SK-N-SH (cell line): ENCODE results near the gene TMEM168. TPM values are rescaled to one million over a fixed set of nuclear protein-coding genes. Genes with fewer than 3 reads are reported as not detected.

Experiments
- CTCF ChIA-PET: fragments of 300-600, 350-600 bp; formaldehyde crosslinking; extraction: SDS; loops from one replicate; lab custom pipeline; 2021; lab: Yijun Ruan, JAX
- POLR2A ChIA-PET: fragments of 350-600 bp; sonication (Branson Sonifier 250); formaldehyde crosslinking; extraction: SDS; loops from one replicate; lab custom pipeline; 2020; ENCODE audit warnings: antibody characterized with exemption, inconsistent platforms; lab: Yijun Ruan, JAX
- DNase-seq: peaks from one replicate; pipeline ENCODE4 v3.0.0; 2012
- H2AFZ ChIP-seq: fragments of 200-600 bp; sonication (generic); 2 replicates; pipeline ENCODE4 v1.8.1; 2016; ENCODE audit warnings: antibody characterized with exemption, mild to moderate bottlenecking, low read depth
- H3F3A ChIP-seq: fragments of 200-600 bp; sonication (generic); replicated peaks from 2 replicates; pipeline ENCODE3; 2016; ENCODE audit warnings: antibody characterized with exemption, mild to moderate bottlenecking; ENCODE audit not compliant: insufficient read depth
- H3K27ac ChIP-seq, 2 experiments: fragments of 200-500 bp in 1 of 2; fragments of 200-600 bp in 1 of 2; sonication (Bioruptor generic) in 1 of 2; sonication (generic), shearing (Covaris generic) in 1 of 2; 2 replicates each; pipeline versions ENCODE4 v1.5.1 to v1.6.1; 2014 to 2016; ENCODE audit warnings: low read depth in 2 of 2, inconsistent platforms in 1 of 2, low read length in 1 of 2, mild to moderate bottlenecking in 1 of 2, mixed read lengths in 1 of 2
- H3K27me3 ChIP-seq: fragments of 200-600 bp; sonication (generic), shearing (Covaris generic); 2 replicates; pipeline ENCODE4 v1.6.1; 2016; ENCODE audit warnings: mixed run types; ENCODE audit not compliant: insufficient read depth
- H3K36me3 ChIP-seq, 2 experiments: fragments of 200-500 bp in 1 of 2; fragments of 200-600 bp in 1 of 2; sonication (Bioruptor generic) in 1 of 2; sonication (generic) in 1 of 2; replicated peaks in 1 of 2; 2 replicates each; pipeline versions ENCODE3 to v1.5.1; 2014 to 2016; ENCODE audit warnings: low read length in 1 of 2, mild to moderate bottlenecking in 1 of 2; ENCODE audit not compliant: insufficient read depth in 2 of 2, control insufficient read depth in 1 of 2
- H3K4me1 ChIP-seq, 2 experiments: fragments of 200-500 bp in 1 of 2; fragments of 200-600 bp in 1 of 2; sonication (Bioruptor generic) in 1 of 2; sonication (generic), shearing (Covaris generic) in 1 of 2; 2 replicates each; pipeline versions ENCODE4 v1.5.1 to v1.6.1; 2014 to 2016; ENCODE audit warnings: low read depth in 1 of 2, low read length in 1 of 2, mixed run types in 1 of 2; ENCODE audit not compliant: insufficient read depth in 2 of 2, control insufficient read depth in 1 of 2
- H3K4me2 ChIP-seq: fragments of 200-600 bp; sonication (generic), shearing (Covaris generic); 2 replicates; pipeline ENCODE4 v1.6.1; 2017; ENCODE audit warnings: mixed run types
- H3K4me3 ChIP-seq, 2 experiments: fragments of 200-500 bp in 1 of 2; fragments of 200-600 bp in 1 of 2; sonication (Bioruptor generic) in 1 of 2; sonication (generic), shearing (Covaris generic) in 1 of 2; 2 replicates each; pipeline versions ENCODE4 v1.5.1 to v1.8.1; 2014 to 2016; ENCODE audit warnings: low read depth in 2 of 2, inconsistent platforms in 1 of 2, low read length in 1 of 2, mild to moderate bottlenecking in 1 of 2, mixed read lengths in 1 of 2, moderate library complexity in 1 of 2
- H3K79me2 ChIP-seq: fragments of 200-600 bp; sonication (generic); 2 replicates; pipeline ENCODE4 v1.8.1; 2017; ENCODE audit warnings: mild to moderate bottlenecking; ENCODE audit not compliant: insufficient read depth
- H3K9ac ChIP-seq: fragments of 200-600 bp; sonication (generic); 2 replicates; pipeline ENCODE4 v1.6.1; 2017; ENCODE audit warnings: mixed run types
- H3K9me2 ChIP-seq: fragments of 200-600 bp; sonication (generic); 2 replicates; pipeline ENCODE4 v1.6.1; 2017; ENCODE audit warnings: mixed run types
- H3K9me3 ChIP-seq: fragments of 200-600 bp; sonication (generic); 2 replicates; pipeline ENCODE4 v1.6.1; 2017; ENCODE audit warnings: mixed run types, mild to moderate bottlenecking, moderate library complexity
- H4K20me1 ChIP-seq: fragments of 200-600 bp; sonication (generic); 2 replicates; pipeline ENCODE4 v1.6.1; 2017; ENCODE audit warnings: mild to moderate bottlenecking, mixed run types; ENCODE audit not compliant: insufficient read depth
- ELF1 ChIP-seq: IDR thresholded peaks from 2 replicates; pipeline ENCODE4 v1.4.0; 2012
- FOXJ3 ChIP-seq: sonication (generic); formaldehyde crosslinking; IDR thresholded peaks from 2 replicates; pipeline ENCODE4 v1.5.1; 2020; ENCODE audit warnings: mild to moderate bottlenecking, missing genetic modification reagents
- GATA2 ChIP-seq: sonication (generic); formaldehyde crosslinking; IDR thresholded peaks from 2 replicates; pipeline ENCODE4 v1.5.0; 2020; ENCODE audit warnings: mild to moderate bottlenecking, missing genetic modification reagents
- JUND ChIP-seq: IDR thresholded peaks from 2 replicates; pipeline ENCODE4 v1.4.0; 2012
- MEF2A ChIP-seq: IDR thresholded peaks from 2 replicates; pipeline ENCODE4 v1.4.0; 2012; ENCODE audit warnings: low read depth, borderline replicate concordance
- MXI1 ChIP-seq: IDR thresholded peaks from 2 replicates; pipeline ENCODE4 v1.6.1; 2012; ENCODE audit warnings: mild to moderate bottlenecking, low read depth, low read length, improper control_type of control experiment
- NFIC ChIP-seq: IDR thresholded peaks from 2 replicates; pipeline ENCODE4 v1.4.0; 2012; ENCODE audit warnings: borderline replicate concordance
- RCOR1 ChIP-seq: fragments of 150-350 bp; IDR thresholded peaks from 2 replicates; pipeline ENCODE4 v1.6.1; 2017; ENCODE audit warnings: antibody characterized with exemption, low read length
- YY1 ChIP-seq: IDR thresholded peaks from 2 replicates; pipeline ENCODE4 v1.4.0; 2012; ENCODE audit warnings: low read depth, mild to moderate bottlenecking
- WGBS: methylation state at CpG from one replicate; pipeline ENCODE4 v1.1.6; 2017; ENCODE audit warnings: low lambda C conversion rate; 5-methylcytosine and 5-hydroxymethylcytosine counted together
- polyA plus RNA-seq, 3 experiments: library from polyadenylated mRNA; depleted of rRNA; stranded (reverse); fragments of >200 nt; gene quantifications; 2 replicates each; pipeline ENCODE4 v1.2.3, GENCODE V29; 2012
- TF ChIP-seq, protein P1 (sequence below): IDR thresholded peaks from 2 replicates; pipeline ENCODE4; 2012
- TF ChIP-seq, protein P2 (sequence below): fragments of 200-600 bp; sonication (generic); IDR thresholded peaks from 2 replicates; pipeline ENCODE4 v1.6.1; 2017; ENCODE audit warnings: antibody characterized with exemption, mild to moderate bottlenecking, moderate library complexity
- TF ChIP-seq, protein P3 (sequence below): fragments of 150-350 bp; IDR thresholded peaks from 2 replicates; pipeline ENCODE4 v1.6.1; 2017; ENCODE audit warnings: antibody characterized with exemption, low read length, low read depth, borderline replicate concordance
- TF ChIP-seq, protein P4 (sequence below): IDR thresholded peaks from 2 replicates; pipeline ENCODE4 v1.4.0; 2012; ENCODE audit warnings: low read depth, borderline replicate concordance

TMEM168 gene
- polyA plus RNA-seq, 1 of the 3 experiments (the other 2 are of a cell fraction): 32.2 TPM

DNA sequence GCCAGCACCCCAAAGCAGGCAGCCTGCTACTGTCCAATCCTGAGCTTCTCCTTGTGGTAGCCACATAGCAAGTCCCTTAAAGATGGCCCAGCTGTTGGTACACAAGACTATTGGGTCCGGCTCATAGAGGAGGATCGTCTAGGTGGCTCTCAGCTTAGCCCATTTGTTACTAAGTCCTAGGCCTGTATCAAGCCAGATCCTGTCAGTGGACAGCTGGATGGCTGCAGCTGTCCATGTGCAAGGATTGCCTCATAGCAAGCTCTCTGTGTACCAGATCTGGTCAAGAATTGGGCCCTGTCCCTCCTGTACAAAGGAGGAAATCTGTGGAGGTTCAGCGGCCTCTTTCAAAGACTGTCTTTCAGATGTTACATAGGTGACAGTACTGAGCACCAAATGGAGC is 12.2 kb upstream of the TMEM168 start:
- WGBS: 73% methylated on average over 3 of the region's 3 CpGs
- no peak overlapping the region for H3K27ac ChIP-seq
- H3K27me3 ChIP-seq: no peaks in the 10 kb centered on the region
- H3K4me2 ChIP-seq: no peak overlapping the region
- no peaks in the 10 kb centered on the region for H3K4me1 ChIP-seq
- H3K9ac ChIP-seq: no peak overlapping the region
- ChIA-PET CTCF (interaction anchor here (1.1 to 1.2 kb wide), 3 partner anchors 12 to 306 kb away, joined by 3 read pairs; partner anchors contain the start of gene TMEM168), POLR2A (no interaction called here)
- H2AFZ ChIP-seq: no peak overlapping the region
- H3K36me3 ChIP-seq: no peaks in the 10 kb centered on the region
- no peaks in the 10 kb centered on the region for H4K20me1 ChIP-seq
- no peaks in the 10 kb centered on the region for H3K9me3 ChIP-seq
- DNase-seq: no peak
- TF ChIP-seq, protein P1, sequence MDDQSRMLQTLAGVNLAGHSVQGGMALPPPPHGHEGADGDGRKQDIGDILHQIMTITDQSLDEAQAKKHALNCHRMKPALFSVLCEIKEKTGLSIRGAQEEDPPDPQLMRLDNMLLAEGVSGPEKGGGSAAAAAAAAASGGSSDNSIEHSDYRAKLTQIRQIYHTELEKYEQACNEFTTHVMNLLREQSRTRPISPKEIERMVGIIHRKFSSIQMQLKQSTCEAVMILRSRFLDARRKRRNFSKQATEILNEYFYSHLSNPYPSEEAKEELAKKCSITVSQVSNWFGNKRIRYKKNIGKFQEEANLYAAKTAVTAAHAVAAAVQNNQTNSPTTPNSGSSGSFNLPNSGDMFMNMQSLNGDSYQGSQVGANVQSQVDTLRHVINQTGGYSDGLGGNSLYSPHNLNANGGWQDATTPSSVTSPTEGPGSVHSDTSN: no peak
- TF ChIP-seq FOXJ3 (CRISPR knock-in tag) (no peak), NFIC (no peak), YY1 (no peak), GATA2 (CRISPR knock-in tag) (no peak), MEF2A (no peak), MXI1 (no peak), ELF1 (no peak), JUND (no peak), RCOR1 (no peak)
- TF ChIP-seq, protein P2, sequence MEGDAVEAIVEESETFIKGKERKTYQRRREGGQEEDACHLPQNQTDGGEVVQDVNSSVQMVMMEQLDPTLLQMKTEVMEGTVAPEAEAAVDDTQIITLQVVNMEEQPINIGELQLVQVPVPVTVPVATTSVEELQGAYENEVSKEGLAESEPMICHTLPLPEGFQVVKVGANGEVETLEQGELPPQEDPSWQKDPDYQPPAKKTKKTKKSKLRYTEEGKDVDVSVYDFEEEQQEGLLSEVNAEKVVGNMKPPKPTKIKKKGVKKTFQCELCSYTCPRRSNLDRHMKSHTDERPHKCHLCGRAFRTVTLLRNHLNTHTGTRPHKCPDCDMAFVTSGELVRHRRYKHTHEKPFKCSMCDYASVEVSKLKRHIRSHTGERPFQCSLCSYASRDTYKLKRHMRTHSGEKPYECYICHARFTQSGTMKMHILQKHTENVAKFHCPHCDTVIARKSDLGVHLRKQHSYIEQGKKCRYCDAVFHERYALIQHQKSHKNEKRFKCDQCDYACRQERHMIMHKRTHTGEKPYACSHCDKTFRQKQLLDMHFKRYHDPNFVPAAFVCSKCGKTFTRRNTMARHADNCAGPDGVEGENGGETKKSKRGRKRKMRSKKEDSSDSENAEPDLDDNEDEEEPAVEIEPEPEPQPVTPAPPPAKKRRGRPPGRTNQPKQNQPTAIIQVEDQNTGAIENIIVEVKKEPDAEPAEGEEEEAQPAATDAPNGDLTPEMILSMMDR: no peak
- TF ChIP-seq, protein P3, sequence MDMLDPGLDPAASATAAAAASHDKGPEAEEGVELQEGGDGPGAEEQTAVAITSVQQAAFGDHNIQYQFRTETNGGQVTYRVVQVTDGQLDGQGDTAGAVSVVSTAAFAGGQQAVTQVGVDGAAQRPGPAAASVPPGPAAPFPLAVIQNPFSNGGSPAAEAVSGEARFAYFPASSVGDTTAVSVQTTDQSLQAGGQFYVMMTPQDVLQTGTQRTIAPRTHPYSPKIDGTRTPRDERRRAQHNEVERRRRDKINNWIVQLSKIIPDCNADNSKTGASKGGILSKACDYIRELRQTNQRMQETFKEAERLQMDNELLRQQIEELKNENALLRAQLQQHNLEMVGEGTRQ: no peak
- TF ChIP-seq, protein P4, sequence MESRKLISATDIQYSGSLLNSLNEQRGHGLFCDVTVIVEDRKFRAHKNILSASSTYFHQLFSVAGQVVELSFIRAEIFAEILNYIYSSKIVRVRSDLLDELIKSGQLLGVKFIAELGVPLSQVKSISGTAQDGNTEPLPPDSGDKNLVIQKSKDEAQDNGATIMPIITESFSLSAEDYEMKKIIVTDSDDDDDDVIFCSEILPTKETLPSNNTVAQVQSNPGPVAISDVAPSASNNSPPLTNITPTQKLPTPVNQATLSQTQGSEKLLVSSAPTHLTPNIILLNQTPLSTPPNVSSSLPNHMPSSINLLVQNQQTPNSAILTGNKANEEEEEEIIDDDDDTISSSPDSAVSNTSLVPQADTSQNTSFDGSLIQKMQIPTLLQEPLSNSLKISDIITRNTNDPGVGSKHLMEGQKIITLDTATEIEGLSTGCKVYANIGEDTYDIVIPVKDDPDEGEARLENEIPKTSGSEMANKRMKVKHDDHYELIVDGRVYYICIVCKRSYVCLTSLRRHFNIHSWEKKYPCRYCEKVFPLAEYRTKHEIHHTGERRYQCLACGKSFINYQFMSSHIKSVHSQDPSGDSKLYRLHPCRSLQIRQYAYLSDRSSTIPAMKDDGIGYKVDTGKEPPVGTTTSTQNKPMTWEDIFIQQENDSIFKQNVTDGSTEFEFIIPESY: no peak
- H3K9me2 ChIP-seq: no peaks in the 10 kb centered on the region
- no peaks in the 10 kb centered on the region for H3K79me2 ChIP-seq
- H3F3A ChIP-seq: no peaks in the 10 kb centered on the region
- no peak overlapping the region for H3K4me3 ChIP-seq
